Activated naive CD8-positive, alpha-beta T cell (primary cell): ENCODE data around the gene STARD3.
"Not testable (repeated sequence)": the region's sequence is repeated elsewhere in the genome, so short reads cannot be mapped to it uniquely, and the experiment has no call there.

Source experiments
- H3K27ac Mint-ChIP-seq: one replicate; pipeline ENCODE4 v1.8.0; 2021; ENCODE audit warnings: mixed read lengths
- H3K27me3 Mint-ChIP-seq: one replicate; pipeline ENCODE4 v1.8.0; 2021; ENCODE audit warnings: mixed read lengths
- H3K36me3 Mint-ChIP-seq: one replicate; pipeline ENCODE4 v1.8.0; 2021; ENCODE audit warnings: mixed read lengths
- H3K4me1 Mint-ChIP-seq: one replicate; pipeline ENCODE4 v1.8.0; 2021; ENCODE audit warnings: low read depth, mixed read lengths
- H3K4me3 Mint-ChIP-seq: one replicate; pipeline ENCODE4 v1.8.0; 2021; ENCODE audit warnings: mild to moderate bottlenecking, mixed read lengths
- H3K9me3 Mint-ChIP-seq: one replicate; pipeline ENCODE4 v1.8.0; 2021; ENCODE audit warnings: low read depth, mixed read lengths

STARD3 gene

GRCh38 chr17:39636927-39637736 is at the start of gene STARD3:
Gene STARD3 (plus strand): TSS chr17:39637144. CDS start chr17:39653532, 16,388 bp downstream.
- H3K4me3 Mint-ChIP-seq: peak within 1 kb of the TSS; percentile 97
- peaks cover 58% of the 10 kb centered on the region for H3K4me1 Mint-ChIP-seq
- no peaks in the 10 kb centered on the region for H3K27me3 Mint-ChIP-seq
- no peaks in the 10 kb centered on the region for H3K9me3 Mint-ChIP-seq
- H3K36me3 Mint-ChIP-seq: no peaks in the 10 kb centered on the region
- H3K27ac Mint-ChIP-seq: peak within 1 kb of the TSS; percentile 86

DNA sequence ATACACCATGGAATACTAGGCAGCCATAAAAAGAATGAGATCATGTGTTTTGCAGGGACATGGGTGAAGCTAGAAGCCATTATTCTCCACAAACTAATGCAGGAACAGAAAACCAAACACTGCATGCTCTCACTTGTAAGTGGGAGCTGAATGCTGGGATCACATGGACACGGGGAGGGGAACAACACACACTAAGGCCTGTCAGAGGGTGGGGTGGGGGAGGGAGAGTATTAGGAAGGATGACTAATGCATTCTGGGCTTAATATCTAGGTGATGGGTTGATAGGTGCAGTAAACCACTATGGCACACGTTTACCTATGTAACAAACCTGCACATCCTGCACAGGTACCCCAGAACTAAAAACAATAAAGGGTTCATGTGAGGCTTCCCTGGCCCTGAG is 46.8 kb upstream of the STARD3 start:
- peaks cover 13% of the 10 kb centered on the region for H3K36me3 Mint-ChIP-seq
- not testable (repeated sequence) for H3K9me3 Mint-ChIP-seq, H3K4me1 Mint-ChIP-seq, H3K27ac Mint-ChIP-seq, H3K4me3 Mint-ChIP-seq
- peaks cover 30% of the 10 kb centered on the region for H3K27me3 Mint-ChIP-seq

DNA sequence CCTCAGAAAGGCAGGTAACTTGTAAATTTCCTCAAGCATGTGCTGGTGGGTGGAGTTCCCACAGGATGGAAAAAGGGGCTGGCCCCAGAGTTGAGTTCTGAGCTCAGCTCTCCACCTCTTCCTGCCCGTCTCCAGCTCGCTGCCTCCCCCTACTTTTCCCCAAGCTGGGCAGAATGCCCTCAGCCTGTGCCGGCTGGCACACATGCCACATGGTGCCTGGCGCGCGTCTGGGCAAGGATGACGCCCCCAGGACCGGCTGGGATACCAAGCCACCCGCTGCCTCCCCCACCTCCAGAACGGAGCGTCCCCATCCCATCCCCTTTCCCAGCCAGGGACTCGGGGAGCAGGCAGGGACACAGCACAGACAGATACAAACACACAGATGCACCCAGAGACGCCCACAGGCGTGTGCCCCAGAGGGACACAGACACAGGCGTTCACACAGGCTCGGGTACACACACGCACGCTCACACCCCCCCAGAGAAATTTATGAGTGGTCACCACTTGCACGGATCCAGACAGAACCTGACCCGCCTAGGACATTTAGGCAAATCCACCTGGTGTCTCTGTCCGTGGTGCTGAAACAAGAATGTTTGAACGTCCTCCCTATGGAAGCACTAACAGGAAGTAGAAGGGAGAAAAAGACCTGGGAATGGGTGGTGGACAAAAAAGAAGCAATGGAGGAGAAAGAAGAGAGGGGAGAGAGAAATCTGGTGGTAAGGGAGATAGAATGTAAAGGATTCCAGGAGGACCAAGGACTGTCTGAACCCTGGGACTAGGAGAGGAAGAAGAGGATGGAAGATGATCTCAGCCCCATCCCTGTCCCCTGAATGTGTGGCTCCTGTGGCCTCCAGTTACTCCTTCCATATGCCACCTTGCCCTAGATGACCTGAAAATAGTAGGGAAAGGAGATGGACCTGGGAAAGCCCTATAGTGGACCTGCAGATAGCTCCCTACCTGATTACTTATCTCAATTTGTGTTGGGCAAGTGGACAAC is 44.7 kb upstream of the STARD3 start:
- Mint-ChIP-seq H3K36me3 (peaks cover 9% of the 10 kb centered on the region), H3K27me3 (peaks cover 42% of the 10 kb centered on the region)

DNA sequence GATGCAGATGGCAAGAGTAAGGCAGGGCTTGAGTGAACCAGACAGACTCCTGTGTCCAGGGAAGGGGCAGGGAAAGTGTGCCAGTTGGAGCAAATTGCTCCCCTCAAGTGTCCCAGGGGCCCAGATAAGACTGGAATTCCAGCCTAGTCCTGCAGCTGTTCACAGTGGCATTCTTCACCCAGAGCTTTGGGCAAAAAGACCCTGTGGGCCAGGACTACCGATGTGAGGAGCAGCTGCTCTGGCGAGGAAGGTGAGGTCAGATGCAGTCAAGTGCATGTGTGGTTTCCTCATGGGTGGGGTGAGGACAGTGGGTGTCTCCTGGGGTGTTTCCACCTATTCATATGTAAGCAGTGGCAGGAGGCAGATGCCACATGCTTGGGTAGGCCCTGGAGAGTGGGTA is 43.6 kb upstream of the STARD3 start:
- Mint-ChIP-seq H3K36me3 (peaks cover 9% of the 10 kb centered on the region), H3K9me3 (peaks cover 4% of the 10 kb centered on the region), H3K4me3 (no peak overlapping the region), H3K27me3 (peaks cover 49% of the 10 kb centered on the region), H3K27ac (no peak overlapping the region), H3K4me1 (peaks cover 21% of the 10 kb centered on the region)

More for the DNA sequence above, 44.7 kb upstream of the STARD3 start:
- Mint-ChIP-seq H3K4me3 (no peak overlapping the region), H3K27ac (no peak overlapping the region), H3K9me3 (peaks cover 4% of the 10 kb centered on the region), H3K4me1 (peaks cover 11% of the 10 kb centered on the region)

- H3K4me1 Mint-ChIP-seq: peaks cover 27% of the 10 kb centered on the region
- H3K36me3 Mint-ChIP-seq: peaks cover 2% of the 10 kb centered on the region
- H3K27me3 Mint-ChIP-seq: peaks cover 52% of the 10 kb centered on the region
- no peak overlapping the region for H3K27ac Mint-ChIP-seq
- H3K9me3 Mint-ChIP-seq: peaks cover 4% of the 10 kb centered on the region
- H3K4me3 Mint-ChIP-seq: no peak overlapping the region
Measured at GRCh38 chr17:39595294-39595693, 41.6 kb upstream of the STARD3 start.

GRCh38 chr17:39595928-39596510 is 40.9 kb upstream of the STARD3 start:
- Mint-ChIP-seq H3K4me3 (no peak overlapping the region), H3K4me1 (peaks cover 27% of the 10 kb centered on the region), H3K27ac (no peak overlapping the region), H3K36me3 (peaks cover 2% of the 10 kb centered on the region), H3K27me3 (peaks cover 51% of the 10 kb centered on the region), H3K9me3 (peaks cover 4% of the 10 kb centered on the region)

DNA sequence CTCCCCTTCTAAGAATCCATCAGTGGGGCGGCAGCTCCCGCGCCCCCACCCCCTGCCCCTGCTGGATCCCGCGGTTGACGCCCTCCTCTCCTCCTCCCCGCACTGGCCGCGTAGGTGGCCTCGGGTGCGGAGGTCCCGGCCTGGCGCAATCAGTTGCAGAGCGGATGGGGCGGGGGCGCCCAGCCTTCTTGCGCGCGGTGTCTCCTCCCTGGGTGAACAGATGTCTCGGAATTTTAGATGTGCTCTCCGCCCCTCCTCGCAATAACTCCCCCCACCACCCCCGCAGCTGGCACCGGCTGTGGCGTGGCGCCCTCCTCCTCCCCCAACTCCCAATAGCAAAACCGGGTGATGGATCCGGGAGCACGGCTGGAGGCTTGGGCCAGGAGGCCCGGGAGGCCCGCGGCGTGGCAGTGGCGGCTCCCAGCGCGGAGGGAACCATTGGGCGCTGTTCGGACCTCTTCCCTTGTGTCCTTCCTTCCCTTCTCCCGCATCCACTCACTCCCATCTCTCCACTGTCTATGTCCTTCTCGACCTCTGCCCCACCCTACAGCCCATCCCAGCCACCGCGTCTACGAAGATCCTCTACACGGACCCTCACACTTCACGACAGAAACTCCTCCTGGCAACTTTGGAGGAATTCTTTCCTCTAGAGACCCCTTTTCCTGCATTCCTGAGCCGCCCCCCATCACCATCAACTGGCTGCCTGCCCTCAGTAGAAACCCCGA is 40.2 kb upstream of the STARD3 start:
- H3K4me3 Mint-ChIP-seq: no peak overlapping the region
- peaks cover 2% of the 10 kb centered on the region for H3K36me3 Mint-ChIP-seq
- H3K4me1 Mint-ChIP-seq: peaks cover 25% of the 10 kb centered on the region
- H3K27ac Mint-ChIP-seq: no peak overlapping the region
- H3K27me3 Mint-ChIP-seq: peaks cover 52% of the 10 kb centered on the region
- H3K9me3 Mint-ChIP-seq: peaks cover 4% of the 10 kb centered on the region

GRCh38 chr17:39597372-39598046 is 39.4 kb upstream of the STARD3 start:
- Mint-ChIP-seq H3K9me3 (peaks cover under 1% of the 10 kb centered on the region), H3K27ac (no peak overlapping the region), H3K4me3 (no peak overlapping the region), H3K27me3 (peaks cover 53% of the 10 kb centered on the region), H3K4me1 (peaks cover 22% of the 10 kb centered on the region), H3K36me3 (no peaks in the 10 kb centered on the region)

DNA sequence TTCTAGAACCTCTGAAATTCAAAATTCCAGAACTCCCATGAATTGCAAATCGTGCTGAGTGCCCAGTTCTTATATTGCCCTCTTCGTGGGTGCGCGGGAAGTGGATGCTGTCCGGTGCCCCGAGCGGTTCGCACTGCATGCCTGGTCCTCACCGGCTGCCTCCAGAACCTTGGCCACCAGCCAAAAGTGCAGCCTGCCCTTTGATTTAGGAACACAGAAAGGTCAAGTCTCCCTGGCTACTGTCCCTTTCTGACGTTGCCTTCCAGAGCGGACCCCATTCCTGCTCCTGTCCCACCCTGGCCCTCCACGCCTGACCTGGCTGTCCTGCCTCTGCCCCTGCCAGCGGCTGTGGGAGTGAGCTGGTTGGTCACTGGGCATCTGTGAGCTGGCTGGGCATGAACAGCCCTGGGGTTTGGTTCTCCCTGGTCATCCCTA is 38.9 kb upstream of the STARD3 start:
- Mint-ChIP-seq H3K27ac (no peak overlapping the region), H3K36me3 (no peaks in the 10 kb centered on the region), H3K27me3 (peaks cover 55% of the 10 kb centered on the region), H3K9me3 (no peaks in the 10 kb centered on the region), H3K4me3 (no peak overlapping the region), H3K4me1 (peaks cover 23% of the 10 kb centered on the region)

- Mint-ChIP-seq H3K4me3 (no peak overlapping the region), H3K4me1 (peaks cover 28% of the 10 kb centered on the region)
Measured at GRCh38 chr17:39598630-39599003, 38.3 kb upstream of the STARD3 start.

DNA sequence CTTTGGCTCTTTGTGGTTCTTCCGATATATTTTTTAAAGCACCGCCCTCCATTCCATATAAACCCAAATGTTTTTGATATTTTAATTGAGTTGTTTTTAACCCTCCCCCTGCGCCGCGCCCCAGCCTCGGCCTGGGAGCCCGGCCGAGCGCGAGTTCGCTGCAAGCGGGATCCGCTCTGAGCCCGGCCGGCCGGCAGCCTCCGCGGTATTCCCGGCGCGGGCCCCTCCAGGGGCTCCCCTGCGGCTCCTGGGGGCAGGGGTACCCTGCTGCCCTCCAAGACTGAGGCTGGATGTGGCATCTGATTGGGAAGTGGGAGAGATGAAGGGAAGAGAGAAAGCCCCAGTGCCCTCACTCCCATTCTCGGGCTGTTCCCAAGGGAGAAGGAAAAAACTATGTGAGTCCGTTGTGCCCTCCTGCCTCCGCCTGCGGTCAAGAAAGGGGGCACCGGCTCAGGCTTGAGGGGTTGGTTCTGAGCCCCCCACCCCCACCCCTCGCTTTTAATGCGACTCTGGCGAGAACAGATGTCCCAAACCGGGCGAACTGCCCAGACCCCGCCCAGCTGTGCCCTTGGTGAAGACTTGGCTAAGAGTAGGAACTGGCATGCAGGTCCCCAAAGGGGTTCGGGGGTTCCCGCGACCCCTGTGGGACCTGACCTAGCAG is 37.8 kb upstream of the STARD3 start:
- H3K27me3 Mint-ChIP-seq: peaks cover 53% of the 10 kb centered on the region
- H3K27ac Mint-ChIP-seq: no peak overlapping the region
- peaks cover 31% of the 10 kb centered on the region for H3K4me1 Mint-ChIP-seq
- H3K36me3 Mint-ChIP-seq: no peaks in the 10 kb centered on the region
- no peaks in the 10 kb centered on the region for H3K9me3 Mint-ChIP-seq
- H3K4me3 Mint-ChIP-seq: no peak overlapping the region

More at GRCh38 chr17:39598630-39599003, 38.3 kb upstream of the STARD3 start:
- Mint-ChIP-seq H3K36me3 (no peaks in the 10 kb centered on the region), H3K27ac (no peak overlapping the region), H3K27me3 (peaks cover 54% of the 10 kb centered on the region), H3K9me3 (no peaks in the 10 kb centered on the region)

- Mint-ChIP-seq H3K27me3 (peaks cover 53% of the 10 kb centered on the region), H3K4me3 (no peak overlapping the region), H3K27ac (no peak overlapping the region), H3K9me3 (no peaks in the 10 kb centered on the region), H3K4me1 (peaks cover 33% of the 10 kb centered on the region), H3K36me3 (no peaks in the 10 kb centered on the region)
Measured at GRCh38 chr17:39599665-39600231, 37.2 kb upstream of the STARD3 start.

DNA sequence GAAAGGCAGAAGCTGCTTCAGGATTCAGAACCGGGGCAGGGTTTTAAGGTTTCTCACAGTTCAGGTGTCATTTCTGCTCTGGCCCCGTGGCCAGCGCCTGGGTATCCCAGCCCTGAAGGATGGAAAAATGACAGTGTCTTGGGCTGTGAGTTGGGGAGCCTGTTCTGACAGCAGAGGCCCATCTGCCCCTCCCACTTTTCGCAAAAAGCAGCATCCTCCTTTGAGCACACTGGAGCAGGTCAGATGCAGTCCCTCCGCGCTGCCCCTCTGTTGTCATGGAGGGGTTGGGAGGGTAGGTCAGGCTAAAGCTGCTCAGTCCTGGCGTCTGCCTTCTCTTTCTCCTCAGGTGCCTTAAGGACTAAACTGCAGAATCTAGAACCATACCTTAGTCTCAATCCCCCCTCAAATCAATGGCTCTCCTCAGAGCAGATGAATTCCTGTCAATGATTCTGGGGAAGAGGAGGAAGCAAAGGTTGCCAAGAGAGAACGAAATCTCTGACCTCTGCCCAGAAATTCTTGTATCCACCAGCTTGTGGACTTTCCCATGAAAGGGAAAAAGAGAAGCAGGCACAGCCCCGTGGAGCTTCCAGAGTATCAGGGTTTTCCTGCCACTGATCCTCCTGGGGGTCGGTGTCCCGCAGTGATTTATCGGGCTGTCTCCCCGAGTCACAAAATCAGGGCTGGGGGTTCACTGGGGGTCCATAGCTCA is 36.5 kb upstream of the STARD3 start:
- H3K27ac Mint-ChIP-seq: no peak overlapping the region
- H3K36me3 Mint-ChIP-seq: no peaks in the 10 kb centered on the region

More for the DNA sequence above, 36.5 kb upstream of the STARD3 start:
- Mint-ChIP-seq H3K9me3 (no peaks in the 10 kb centered on the region), H3K4me1 (peaks cover 37% of the 10 kb centered on the region), H3K27me3 (peaks cover 48% of the 10 kb centered on the region), H3K4me3 (no peak overlapping the region)
